ENCODE results near the gene POLRMT.

- no peak for TF ChIP-seq CTCF (IDR thresholded peaks at IDR 0.05)
- no peak for TF ChIP-seq POLR2A (IDR thresholded peaks at IDR 0.05)
- no peak for TF ChIP-seq EP300 (IDR thresholded peaks at IDR 0.05)
Measured at GRCh38 chr19:604355-604754, 29.0 kb downstream of the POLRMT start.
